ENCODE measurements around the gene PARP9.
A peak's percentile ranks its signal among the peaks of the same experiment; 100 is the strongest.

PARP9 gene

DNA sequence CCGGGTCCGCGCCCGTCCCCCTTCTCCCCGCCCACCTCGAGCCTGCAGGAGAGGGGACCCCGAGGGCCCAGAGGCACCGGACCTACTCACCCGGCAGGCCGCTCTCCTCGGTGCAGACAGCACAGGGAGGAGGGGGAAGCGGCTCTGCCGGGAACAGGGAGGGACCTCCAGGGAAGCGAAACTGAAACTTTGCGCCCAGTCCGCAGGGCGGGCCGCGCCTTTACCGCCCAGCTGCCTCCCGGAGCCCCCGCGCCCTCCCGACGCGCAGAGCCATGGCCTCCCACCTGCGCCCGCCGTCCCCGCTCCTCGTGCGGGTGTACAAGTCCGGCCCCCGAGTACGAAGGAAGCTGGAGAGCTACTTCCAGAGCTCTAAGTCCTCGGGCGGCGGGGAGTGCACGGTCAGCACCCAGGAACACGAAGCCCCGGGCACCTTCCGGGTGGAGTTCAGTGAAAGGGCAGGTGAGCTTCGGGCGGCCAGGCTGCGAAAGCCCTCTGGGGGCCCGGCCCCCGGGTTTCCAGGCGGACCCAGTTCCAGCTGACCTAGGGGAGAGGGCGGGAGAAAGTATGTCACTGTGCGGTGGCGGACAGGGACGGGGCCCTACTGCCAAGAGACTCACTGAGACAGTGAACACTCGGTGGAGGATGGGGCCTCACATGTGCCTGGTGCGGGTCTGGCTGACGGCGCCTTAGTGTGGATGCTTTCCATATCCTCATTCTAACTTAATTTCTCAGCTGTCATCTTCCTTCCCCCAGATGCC is at the start of gene PARP9, which contains the start of gene DTX3L:
Gene PARP9 (minus strand): TSS at position 146 of the 758 bp plus-strand sequence. CDS start 4,680 bp downstream, outside the sequence.
Gene DTX3L (plus strand): TSS at position 184 of the 758 bp plus-strand sequence. CDS start 89 bp downstream, at position 273.
- Histone ChIP-seq H3K36me3 (peaks cover 46% of the 10 kb centered on the region), H3K27ac (peak within 1 kb of the TSS; percentile 92), H3K4me3 (ENCODE audit: low read depth in 1 of 2, low read length in 1 of 2) (peak within 1 kb of the TSS; percentile 92 to 93), H3K4me1 (ENCODE audit: control insufficient read depth in 1 of 2, insufficient read depth in 1 of 2, low read depth in 1 of 2, low read length in 1 of 2) (peaks cover 22 to 28% of the 10 kb centered on the region in 2 experiments), H3K9me3 (no peaks in the 10 kb centered on the region), H3K27me3 (no peaks in the 10 kb centered on the region)
- TF ChIP-seq, protein P1, sequence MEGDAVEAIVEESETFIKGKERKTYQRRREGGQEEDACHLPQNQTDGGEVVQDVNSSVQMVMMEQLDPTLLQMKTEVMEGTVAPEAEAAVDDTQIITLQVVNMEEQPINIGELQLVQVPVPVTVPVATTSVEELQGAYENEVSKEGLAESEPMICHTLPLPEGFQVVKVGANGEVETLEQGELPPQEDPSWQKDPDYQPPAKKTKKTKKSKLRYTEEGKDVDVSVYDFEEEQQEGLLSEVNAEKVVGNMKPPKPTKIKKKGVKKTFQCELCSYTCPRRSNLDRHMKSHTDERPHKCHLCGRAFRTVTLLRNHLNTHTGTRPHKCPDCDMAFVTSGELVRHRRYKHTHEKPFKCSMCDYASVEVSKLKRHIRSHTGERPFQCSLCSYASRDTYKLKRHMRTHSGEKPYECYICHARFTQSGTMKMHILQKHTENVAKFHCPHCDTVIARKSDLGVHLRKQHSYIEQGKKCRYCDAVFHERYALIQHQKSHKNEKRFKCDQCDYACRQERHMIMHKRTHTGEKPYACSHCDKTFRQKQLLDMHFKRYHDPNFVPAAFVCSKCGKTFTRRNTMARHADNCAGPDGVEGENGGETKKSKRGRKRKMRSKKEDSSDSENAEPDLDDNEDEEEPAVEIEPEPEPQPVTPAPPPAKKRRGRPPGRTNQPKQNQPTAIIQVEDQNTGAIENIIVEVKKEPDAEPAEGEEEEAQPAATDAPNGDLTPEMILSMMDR (IDR thresholded peaks at IDR 0.05): peak; percentile 16

GRCh38 chr3:122612696-122613095 is 48.6 kb upstream of the PARP9 start:
- Histone ChIP-seq H3K4me3 (ENCODE audit: low read depth in 1 of 2, low read length in 1 of 2) (no peak overlapping the region), H3K27me3 (no peaks in the 10 kb centered on the region), H3K36me3 (no peaks in the 10 kb centered on the region), H3K4me1 (ENCODE audit: control insufficient read depth in 1 of 2, insufficient read depth in 1 of 2, low read depth in 1 of 2, low read length in 1 of 2) (peaks cover 7 to 10% of the 10 kb centered on the region in 2 experiments), H3K9me3 (no peaks in the 10 kb centered on the region), H3K27ac (no peak overlapping the region)
- TF ChIP-seq, protein P1 (IDR thresholded peaks at IDR 0.05): no peak

GRCh38 chr3:122609798-122610559 is 45.9 kb upstream of the PARP9 start:
- no peak overlapping the region for H3K27ac ChIP-seq
- TF ChIP-seq, protein P1 (IDR thresholded peaks at IDR 0.05): no peak
- H3K4me1 ChIP-seq (ENCODE audit: control insufficient read depth in 1 of 2, insufficient read depth in 1 of 2, low read depth in 1 of 2, low read length in 1 of 2): no peaks in the 10 kb centered on the region
- H3K36me3 ChIP-seq: no peaks in the 10 kb centered on the region
- H3K4me3 ChIP-seq (ENCODE audit: low read depth in 1 of 2, low read length in 1 of 2): no peak overlapping the region
- H3K9me3 ChIP-seq: no peaks in the 10 kb centered on the region
- H3K27me3 ChIP-seq: no peaks in the 10 kb centered on the region

DNA sequence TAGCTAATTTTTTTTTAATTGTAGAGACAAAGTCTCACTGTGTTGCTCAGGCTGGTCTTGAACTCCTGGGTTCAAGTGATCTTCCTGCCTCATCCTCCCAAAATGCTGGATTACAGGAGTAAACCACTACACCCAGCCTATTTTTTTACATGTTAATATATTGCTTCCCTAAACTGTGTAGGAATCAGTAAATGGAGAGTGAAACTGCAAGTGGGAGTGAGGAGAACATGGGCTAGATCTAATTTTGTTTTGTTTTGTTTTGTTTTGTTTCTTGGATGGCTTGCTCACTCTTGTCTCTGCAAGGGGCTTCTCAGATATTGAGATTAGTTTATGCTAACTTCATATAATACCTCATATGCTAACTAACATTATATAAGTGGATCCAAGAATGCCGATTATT is 44.8 kb upstream of the PARP9 start:
- Histone ChIP-seq H3K27me3 (no peaks in the 10 kb centered on the region), H3K4me3 (ENCODE audit: low read depth in 1 of 2, low read length in 1 of 2) (no peak overlapping the region), H3K36me3 (no peaks in the 10 kb centered on the region), H3K9me3 (no peaks in the 10 kb centered on the region), H3K27ac (no peak overlapping the region), H3K4me1 (ENCODE audit: control insufficient read depth in 1 of 2, insufficient read depth in 1 of 2, low read depth in 1 of 2, low read length in 1 of 2) (no peaks in the 10 kb centered on the region)
- TF ChIP-seq, protein P1 (IDR thresholded peaks at IDR 0.05): no peak

GRCh38 chr3:122606330-122606729 is 42.2 kb upstream of the PARP9 start:
- Histone ChIP-seq H3K27ac (no peak overlapping the region), H3K4me3 (ENCODE audit: low read depth in 1 of 2, low read length in 1 of 2) (no peak overlapping the region), H3K36me3 (no peaks in the 10 kb centered on the region), H3K27me3 (no peaks in the 10 kb centered on the region), H3K9me3 (no peaks in the 10 kb centered on the region), H3K4me1 (ENCODE audit: control insufficient read depth in 1 of 2, insufficient read depth in 1 of 2, low read depth in 1 of 2, low read length in 1 of 2) (no peaks in the 10 kb centered on the region)
- TF ChIP-seq, protein P1 (IDR thresholded peaks at IDR 0.05): no peak

Measured in neutrophil (primary cell).